Measurements from ENCODE around the gene MMP11. TPM values are rescaled to one million over a fixed set of nuclear protein-coding genes. Genes with fewer than 3 reads are reported as not detected.

The MMP11 gene
- total and polyA plus RNA-seq, 2 of the 13 experiments (the other 11 are each of a cell fraction or from before 2014, with no cell fraction given) = 8.9 to 28.6 TPM

DNA sequence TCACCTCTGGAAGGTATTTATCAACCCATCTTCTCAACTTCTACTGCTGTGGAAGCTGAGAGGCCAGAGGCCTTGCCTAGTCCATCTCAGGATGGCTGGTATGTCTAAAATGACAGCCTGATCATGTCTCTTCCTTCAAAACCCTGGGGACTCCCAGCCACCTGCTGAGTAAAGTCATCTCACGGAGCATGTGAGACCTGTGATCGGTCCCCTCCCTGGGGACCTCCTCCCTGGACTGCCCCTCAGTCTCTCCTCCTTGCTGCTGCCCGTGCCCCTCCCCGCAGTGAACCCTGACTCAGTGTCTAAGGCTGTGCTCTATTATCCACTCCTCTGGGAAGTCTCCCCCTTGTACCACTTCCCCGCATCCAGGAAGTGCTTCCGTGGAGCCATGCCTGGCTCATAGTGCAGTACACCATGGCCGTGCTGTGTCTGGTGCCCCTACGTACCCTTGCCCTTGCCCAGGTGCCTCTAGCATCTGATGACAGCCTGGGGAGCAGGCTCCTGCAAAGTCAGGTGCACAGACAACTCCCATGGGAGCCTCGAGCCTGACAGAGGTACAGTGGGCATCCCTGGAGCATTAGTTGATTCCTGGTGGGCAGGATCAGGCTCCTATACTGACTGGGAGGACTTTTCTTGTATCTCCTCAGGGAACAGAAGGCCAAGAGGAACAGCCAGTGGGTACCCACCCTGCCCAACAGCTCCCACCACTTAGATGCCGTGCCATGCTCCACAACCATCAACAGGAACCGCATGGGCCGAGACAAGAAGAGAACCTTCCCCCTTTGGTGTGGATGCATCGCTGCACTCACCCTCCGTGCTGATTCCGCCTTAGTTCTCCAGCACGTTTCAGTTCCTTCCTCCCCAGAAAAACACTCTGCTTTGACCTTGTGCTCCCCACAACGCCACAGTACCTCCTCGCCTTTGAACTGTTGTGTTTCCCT is 27.9 kb downstream of the MMP11 start:
- Histone ChIP-seq H3K4me1 (ENCODE audit: insufficient read depth, low read length) (peaks cover 11% of the 10 kb centered on the region), H3K9ac (ENCODE audit: insufficient read depth, low read depth, low read length) (no peak overlapping the region), H3K79me2 (ENCODE audit: insufficient read depth, low read length) (no peaks in the 10 kb centered on the region), H3K27ac (ENCODE audit: extremely low read length, insufficient read depth, low read length) (no peak overlapping the region), H3K9me3 (ENCODE audit: low read length) (no peaks in the 10 kb centered on the region), H2AFZ (ENCODE audit: low read length) (no peak overlapping the region), H3K27me3 (ENCODE audit: control insufficient read depth in 1 of 2, insufficient read depth in 2 of 2, low read length in 2 of 2) (no peaks in the 10 kb centered on the region), H4K20me1 (ENCODE audit: insufficient read depth, low read length) (no peaks in the 10 kb centered on the region), H3K4me2 (ENCODE audit: low read depth, low read length) (no peak overlapping the region), H3K4me3 (replicated peaks in 1 of 3; ENCODE audit: insufficient read depth in 1 of 3, low read depth in 2 of 3, low read length in 3 of 3) (no peak overlapping the region), H3K36me3 (replicated peaks in 1 of 2; ENCODE audit: control insufficient read depth in 1 of 2, insufficient read depth in 2 of 2, low read length in 2 of 2) (peaks cover 30 to 68% of the 10 kb centered on the region in 2 experiments; a peak in 4 of 5 replicates)
- ChIA-PET POLR2A (no interaction called here), CTCF (ENCODE audit: low intra/inter-chr PET ratio, low total read pairs) (no interaction called here)
- FAIRE-seq (no peak), ATAC-seq (no peak), DNase-seq (ENCODE audit: low spot score) (no peak)
- intact Hi-C loops (cut with micrococcal nuclease; ENCODE audit: unreplicated experiment) (no loop called here), in situ Hi-C loops (cut with HindIII; ENCODE audit: extremely low pct_ligation_motif_present, low pct_unique_long_range_greater_than_20kb) (no loop called here)
- WGBS (ENCODE audit: low lambda C conversion rate) = 98% methylated on average over 13 of the region's 18 CpGs
- TF ChIP-seq ZNF274 (CRISPR knock-in tag; IDR thresholded peaks at IDR 0.05) (no peak), CHCHD3 (CRISPR knock-in tag; IDR thresholded peaks at IDR 0.05) (no peak), SALL2 (CRISPR knock-in tag; IDR thresholded peaks at IDR 0.05) (no peak), MEF2D (CRISPR knock-in tag; IDR thresholded peaks at IDR 0.05) (no peak), ZNF12 (CRISPR knock-in tag; IDR thresholded peaks at IDR 0.05) (no peak), PCBP2 (optimal IDR thresholded peaks at IDR 0.05; ENCODE audit: low read depth, low read length, poor library complexity, severe bottlenecking) (no peak), TRIM24 (CRISPR knock-in tag; IDR thresholded peaks at IDR 0.05) (no peak), MIER2 (CRISPR knock-in tag; IDR thresholded peaks at IDR 0.05) (no peak), HMG20A (CRISPR knock-in tag; IDR thresholded peaks at IDR 0.05; ENCODE audit: borderline replicate concordance) (no peak), RFXAP (CRISPR knock-in tag; IDR thresholded peaks at IDR 0.05; ENCODE audit: borderline replicate concordance) (no peak), RXRA (CRISPR knock-in tag; IDR thresholded peaks at IDR 0.05) (no peak)
- TF ChIP-seq, protein P1, sequence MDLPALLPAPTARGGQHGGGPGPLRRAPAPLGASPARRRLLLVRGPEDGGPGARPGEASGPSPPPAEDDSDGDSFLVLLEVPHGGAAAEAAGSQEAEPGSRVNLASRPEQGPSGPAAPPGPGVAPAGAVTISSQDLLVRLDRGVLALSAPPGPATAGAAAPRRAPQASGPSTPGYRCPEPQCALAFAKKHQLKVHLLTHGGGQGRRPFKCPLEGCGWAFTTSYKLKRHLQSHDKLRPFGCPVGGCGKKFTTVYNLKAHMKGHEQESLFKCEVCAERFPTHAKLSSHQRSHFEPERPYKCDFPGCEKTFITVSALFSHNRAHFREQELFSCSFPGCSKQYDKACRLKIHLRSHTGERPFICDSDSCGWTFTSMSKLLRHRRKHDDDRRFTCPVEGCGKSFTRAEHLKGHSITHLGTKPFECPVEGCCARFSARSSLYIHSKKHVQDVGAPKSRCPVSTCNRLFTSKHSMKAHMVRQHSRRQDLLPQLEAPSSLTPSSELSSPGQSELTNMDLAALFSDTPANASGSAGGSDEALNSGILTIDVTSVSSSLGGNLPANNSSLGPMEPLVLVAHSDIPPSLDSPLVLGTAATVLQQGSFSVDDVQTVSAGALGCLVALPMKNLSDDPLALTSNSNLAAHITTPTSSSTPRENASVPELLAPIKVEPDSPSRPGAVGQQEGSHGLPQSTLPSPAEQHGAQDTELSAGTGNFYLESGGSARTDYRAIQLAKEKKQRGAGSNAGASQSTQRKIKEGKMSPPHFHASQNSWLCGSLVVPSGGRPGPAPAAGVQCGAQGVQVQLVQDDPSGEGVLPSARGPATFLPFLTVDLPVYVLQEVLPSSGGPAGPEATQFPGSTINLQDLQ (CRISPR knock-in tag; IDR thresholded peaks at IDR 0.05) = no peak
- TF ChIP-seq, protein P2, sequence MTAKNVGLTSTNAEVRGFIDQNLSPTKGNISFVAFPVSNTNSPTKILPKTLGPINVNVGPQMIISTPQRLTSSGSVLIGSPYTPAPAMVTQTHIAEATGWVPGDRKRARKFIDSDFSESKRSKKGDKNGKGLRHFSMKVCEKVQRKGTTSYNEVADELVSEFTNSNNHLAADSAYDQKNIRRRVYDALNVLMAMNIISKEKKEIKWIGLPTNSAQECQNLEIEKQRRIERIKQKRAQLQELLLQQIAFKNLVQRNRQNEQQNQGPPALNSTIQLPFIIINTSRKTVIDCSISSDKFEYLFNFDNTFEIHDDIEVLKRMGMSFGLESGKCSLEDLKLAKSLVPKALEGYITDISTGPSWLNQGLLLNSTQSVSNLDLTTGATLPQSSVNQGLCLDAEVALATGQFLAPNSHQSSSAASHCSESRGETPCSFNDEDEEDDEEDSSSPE (CRISPR knock-in tag; IDR thresholded peaks at IDR 0.05) = no peak
- TF ChIP-seq, protein P3, sequence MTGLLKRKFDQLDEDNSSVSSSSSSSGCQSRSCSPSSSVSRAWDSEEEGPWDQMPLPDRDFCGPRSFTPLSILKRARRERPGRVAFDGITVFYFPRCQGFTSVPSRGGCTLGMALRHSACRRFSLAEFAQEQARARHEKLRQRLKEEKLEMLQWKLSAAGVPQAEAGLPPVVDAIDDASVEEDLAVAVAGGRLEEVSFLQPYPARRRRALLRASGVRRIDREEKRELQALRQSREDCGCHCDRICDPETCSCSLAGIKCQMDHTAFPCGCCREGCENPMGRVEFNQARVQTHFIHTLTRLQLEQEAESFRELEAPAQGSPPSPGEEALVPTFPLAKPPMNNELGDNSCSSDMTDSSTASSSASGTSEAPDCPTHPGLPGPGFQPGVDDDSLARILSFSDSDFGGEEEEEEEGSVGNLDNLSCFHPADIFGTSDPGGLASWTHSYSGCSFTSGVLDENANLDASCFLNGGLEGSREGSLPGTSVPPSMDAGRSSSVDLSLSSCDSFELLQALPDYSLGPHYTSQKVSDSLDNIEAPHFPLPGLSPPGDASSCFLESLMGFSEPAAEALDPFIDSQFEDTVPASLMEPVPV (CRISPR knock-in tag; IDR thresholded peaks at IDR 0.05) = no peak
- no TSS peak for BruUV-seq (replicated peaks)
